H1 (cell line): ENCODE data around the gene KRT27. TPM values are rescaled to one million over a fixed set of nuclear protein-coding genes. Genes with fewer than 3 reads are reported as not detected.
A peak's percentile ranks its signal among the peaks of the same experiment; 100 is the strongest.

Source experiments
- ATF3 ChIP-seq: IDR thresholded peaks from 2 replicates; pipeline ENCODE4 v1.6.1; 2011; ENCODE audit warnings: low read depth, mild to moderate bottlenecking, low read length; ENCODE audit not compliant: insufficient read depth
- CTBP2 ChIP-seq: IDR thresholded peaks from 2 replicates; pipeline ENCODE4 v1.7.0; 2011; ENCODE audit warnings: borderline replicate concordance, mild to moderate bottlenecking, moderate library complexity, mixed read lengths, low read length; ENCODE audit not compliant: insufficient read depth, insufficient read length
- EGR1 ChIP-seq: IDR thresholded peaks from 2 replicates; pipeline ENCODE4 v1.6.1; 2011; ENCODE audit warnings: low read depth, low read length, borderline replicate concordance
- EP300 ChIP-seq, 2 experiments: IDR thresholded peaks; 1 replicate in 1 of 2; 2 replicates in 1 of 2; pipeline ENCODE4 v1.6.1; 2011 to 2012; ENCODE audit warnings: low read depth in 2 of 2, low read length in 2 of 2, mild to moderate bottlenecking in 2 of 2, borderline replicate concordance in 1 of 2, inconsistent platforms in 1 of 2, moderate library complexity in 1 of 2
- KDM1A ChIP-seq: fragments of 200-600, 300-600 bp; sonication (generic); IDR thresholded peaks from 2 replicates; pipeline ENCODE4 v1.7.1; 2016; ENCODE audit warnings: mild to moderate bottlenecking, low read length, borderline replicate concordance
- polyA plus RNA-seq, 7 experiments: library from polyadenylated mRNA; depleted of rRNA in 3 of 7; stranded (reverse) in 5 of 7; unstranded in 2 of 7; fragments of >200 nt in 5 of 7; fragments of 200-250 nt in 2 of 7; gene quantifications; 1 replicate in 5 of 7; 2 replicates in 1 of 7; 4 replicates in 1 of 7; pipeline versions ENCODE4 v1.2.1 to v1.2.3, GENCODE V29; 2011 to 2013; ENCODE audit warnings: missing spikeins in 2 of 7, mixed read lengths in 2 of 7
- total RNA-seq: library from RNA; stranded (reverse); fragmentation: NEBNext Ultra II Directional; extraction: Animal tissue kit (Norgen Biotek cat#: 25700); gene quantifications from 2 replicates; pipeline ENCODE4 v1.2.1, GENCODE V29; 2021

Gene KRT27
- total and polyA plus RNA-seq, 2 of the 8 experiments (the other 6 are each of a cell fraction or from before 2014, with no cell fraction given), result not detected

GRCh38 chr17:40803617-40804082 is 21.3 kb upstream of the KRT27 start (continued):
- TF ChIP-seq ATF3 (no peak), EP300 (IDR thresholded peaks at IDR 0.05; ENCODE audit: borderline replicate concordance in 1 of 2, low read depth in 2 of 2, low read length in 2 of 2) (no peak), EGR1 (peak; percentile 26; the same call in 1 of the 2 replicates), CTBP2 (no peak), KDM1A (no peak)
